Body of pancreas (tissue), 4 donors: ENCODE data around the gene DPYD. TPM values are rescaled to one million over a fixed set of nuclear protein-coding genes. Genes with fewer than 3 reads are reported as not detected.

Experiments used
- ATAC-seq: fragments of 150-250 bp; one replicate; pipeline ENCODE4 v1.9.1; 2016
- DNase-seq, 4 donors: peaks; one replicate each; pipeline ENCODE4 v3.0.0-alpha.2; 2019
- H3K27ac ChIP-seq, 4 donors: fragments of 200-600 bp; sonication (generic); 1 replicate in 3 of 4; 2 replicates in 1 of 4; pipeline versions ENCODE4 v1.5.1 to v1.6.1; 2016 to 2019; ENCODE audit warnings: mild to moderate bottlenecking in 1 of 4, mixed read lengths in 1 of 4, moderate library complexity in 1 of 4
- H3K27me3 ChIP-seq, 2 donors: fragments of 200-600 bp; sonication (generic); one replicate each; pipeline ENCODE4 v1.6.0; 2016; ENCODE audit warnings: mild to moderate bottlenecking in 1 of 2
- H3K36me3 ChIP-seq, 2 donors: fragments of 200-600 bp; sonication (generic); replicated peaks in 1 of 2; 2 replicates each; pipeline ENCODE4 v1.5.1; 2016; ENCODE audit warnings: low read depth in 2 of 2; ENCODE audit not compliant: insufficient read depth in 1 of 2
- H3K4me1 ChIP-seq: fragments of 200-600 bp; sonication (generic); one replicate; pipeline ENCODE4 v1.6.0; 2016
- H3K4me3 ChIP-seq, 2 donors: fragments of 200-600 bp; sonication (generic); 1 replicate in 1 of 2; 2 replicates in 1 of 2; pipeline ENCODE4 v1.5.1; 2016 to 2019
- H3K9me3 ChIP-seq, 3 donors: fragments of 200-600 bp; sonication (generic); 1 replicate in 2 of 3; 2 replicates in 1 of 3; pipeline ENCODE4 v1.5.1; 2016
- POLR2A ChIP-seq, 3 donors: fragments of 450-650 bp; IDR thresholded peaks; one replicate each; pipeline ENCODE4 v1.6.1; 2016; ENCODE audit warnings: antibody characterized with exemption in 3 of 3, mild to moderate bottlenecking in 2 of 3
- WGBS, 2 donors: methylation state at CpG; one replicate each; pipeline ENCODE4 v1.1.5; 2017; 5-methylcytosine and 5-hydroxymethylcytosine counted together
- intact Hi-C: fragments of 100-400 bp; cut with DNase I; formaldehyde crosslinking; loops from one replicate; pipeline ENCODE4 v1.15.1; 2023
- total RNA-seq, 2 donors: library from RNA; depleted of rRNA; stranded (reverse); fragments of >200 nt; gene quantifications; one replicate each; pipeline ENCODE4 v1.1.0, GENCODE V29; 2016
- TF ChIP-seq, protein P1 (sequence below), 7 experiments: fragments of 450-650 bp in 4 of 7; fragments of 200-600 bp in 3 of 7; sonication (generic) in 3 of 7; IDR thresholded peaks; one replicate each; pipeline ENCODE4 v1.5.1; 2016 to 2019; ENCODE audit warnings: antibody characterized with exemption in 7 of 7

DPYD gene
- total RNA-seq, 2 donors from 2014 or later, result 13.8 to 17.1 TPM

DNA sequence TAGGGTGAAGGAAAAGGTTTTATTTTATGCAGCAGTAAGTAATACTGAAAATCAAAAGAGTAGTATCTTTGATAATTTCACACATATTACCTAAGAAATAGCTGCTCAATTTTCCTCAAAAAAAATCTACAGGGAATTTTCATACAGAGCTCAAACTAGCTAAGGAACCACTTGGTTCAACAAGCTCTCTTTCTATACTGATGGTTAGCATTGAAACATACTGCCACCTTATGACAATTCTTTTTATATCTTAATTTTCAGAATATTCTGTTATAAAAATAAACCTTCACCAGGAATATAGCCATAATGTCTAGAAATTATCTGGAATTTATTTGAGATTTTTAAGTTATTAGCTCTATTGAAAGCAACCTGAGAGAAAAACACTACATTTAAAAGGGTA lies 142.1 kb downstream of the DPYD start:
- no peak for TF ChIP-seq POLR2A (IDR thresholded peaks at IDR 0.05)
- TF ChIP-seq, protein P1, sequence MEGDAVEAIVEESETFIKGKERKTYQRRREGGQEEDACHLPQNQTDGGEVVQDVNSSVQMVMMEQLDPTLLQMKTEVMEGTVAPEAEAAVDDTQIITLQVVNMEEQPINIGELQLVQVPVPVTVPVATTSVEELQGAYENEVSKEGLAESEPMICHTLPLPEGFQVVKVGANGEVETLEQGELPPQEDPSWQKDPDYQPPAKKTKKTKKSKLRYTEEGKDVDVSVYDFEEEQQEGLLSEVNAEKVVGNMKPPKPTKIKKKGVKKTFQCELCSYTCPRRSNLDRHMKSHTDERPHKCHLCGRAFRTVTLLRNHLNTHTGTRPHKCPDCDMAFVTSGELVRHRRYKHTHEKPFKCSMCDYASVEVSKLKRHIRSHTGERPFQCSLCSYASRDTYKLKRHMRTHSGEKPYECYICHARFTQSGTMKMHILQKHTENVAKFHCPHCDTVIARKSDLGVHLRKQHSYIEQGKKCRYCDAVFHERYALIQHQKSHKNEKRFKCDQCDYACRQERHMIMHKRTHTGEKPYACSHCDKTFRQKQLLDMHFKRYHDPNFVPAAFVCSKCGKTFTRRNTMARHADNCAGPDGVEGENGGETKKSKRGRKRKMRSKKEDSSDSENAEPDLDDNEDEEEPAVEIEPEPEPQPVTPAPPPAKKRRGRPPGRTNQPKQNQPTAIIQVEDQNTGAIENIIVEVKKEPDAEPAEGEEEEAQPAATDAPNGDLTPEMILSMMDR (IDR thresholded peaks at IDR 0.05), result no peak
- H3K9me3 ChIP-seq, result no peaks in the 10 kb centered on the region
- intact Hi-C loops, result no loop called here

DNA sequence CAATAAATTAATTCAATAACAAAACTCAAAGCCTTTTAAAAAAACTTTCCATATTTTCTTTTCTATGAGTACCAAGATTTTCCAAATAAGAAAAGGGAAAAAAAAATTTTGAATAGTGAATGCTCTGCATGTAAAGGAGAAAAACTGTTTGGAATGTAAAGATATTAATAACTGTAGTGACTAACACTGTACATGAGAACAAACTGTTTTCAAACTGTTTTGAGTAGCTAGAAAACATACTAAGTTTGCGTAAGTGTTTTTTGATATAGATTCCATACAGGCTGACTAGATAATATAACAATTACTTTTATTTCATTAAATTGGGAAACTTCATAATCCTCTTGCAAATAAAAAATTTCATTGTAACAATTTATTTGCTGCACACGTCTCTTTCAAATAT lies 150.5 kb downstream of the DPYD start:
- Histone ChIP-seq H3K27me3 (no peaks in the 10 kb centered on the region), H3K9me3 (no peaks in the 10 kb centered on the region), H3K36me3 (no peaks in the 10 kb centered on the region), H3K27ac (no peak overlapping the region), H3K4me1 (no peaks in the 10 kb centered on the region), H3K4me3 (no peak overlapping the region)
- no peak for DNase-seq
- no peak for TF ChIP-seq POLR2A (IDR thresholded peaks at IDR 0.05)
- TF ChIP-seq, protein P1 (IDR thresholded peaks at IDR 0.05), result no peak
- no peak for ATAC-seq
- intact Hi-C loops, result no loop called here
- 91 to 92% methylated on average over 2 of the region's 2 CpGs for WGBS, 2 donors

More for the DNA sequence above, 142.1 kb downstream of the DPYD start:
- Histone ChIP-seq H3K27ac (no peak overlapping the region), H3K27me3 (no peaks in the 10 kb centered on the region), H3K4me3 (no peak overlapping the region), H3K4me1 (no peaks in the 10 kb centered on the region), H3K36me3 (no peaks in the 10 kb centered on the region)
- no peak for ATAC-seq
- no peak for DNase-seq

DNA sequence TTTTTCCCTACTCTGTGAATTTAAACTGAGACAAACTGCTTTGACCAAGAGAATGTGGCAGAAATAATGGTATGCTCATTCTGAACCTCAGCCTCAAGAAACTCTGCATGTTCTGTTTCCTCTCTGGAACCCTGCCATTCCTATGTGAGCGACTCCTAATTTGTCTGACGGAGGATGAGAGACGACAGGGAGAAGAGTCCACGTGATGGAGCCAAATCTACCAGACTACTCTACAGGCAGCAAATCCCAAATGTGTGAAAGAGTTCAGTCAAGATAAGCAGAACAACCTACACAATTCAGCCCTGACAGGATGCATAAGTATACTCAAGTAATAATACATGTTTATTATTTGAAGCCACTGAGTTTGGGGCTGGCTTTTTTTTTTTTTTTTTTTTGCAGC lies 153.5 kb downstream of the DPYD start:
- no peak overlapping the region for H3K27ac ChIP-seq
- TF ChIP-seq POLR2A (IDR thresholded peaks at IDR 0.05), result no peak
- TF ChIP-seq, protein P1 (IDR thresholded peaks at IDR 0.05), result no peak
- no peaks in the 10 kb centered on the region for H3K27me3 ChIP-seq
- H3K36me3 ChIP-seq, result no peaks in the 10 kb centered on the region
- no peaks in the 10 kb centered on the region for H3K4me1 ChIP-seq
- WGBS, 2 donors, result 86 to 89% methylated on average over 4 of the region's 4 CpGs
- H3K9me3 ChIP-seq, result no peaks in the 10 kb centered on the region
- DNase-seq (no peak), ATAC-seq (no peak)
- intact Hi-C loops, result no loop called here
- H3K4me3 ChIP-seq, result no peak overlapping the region

DNA sequence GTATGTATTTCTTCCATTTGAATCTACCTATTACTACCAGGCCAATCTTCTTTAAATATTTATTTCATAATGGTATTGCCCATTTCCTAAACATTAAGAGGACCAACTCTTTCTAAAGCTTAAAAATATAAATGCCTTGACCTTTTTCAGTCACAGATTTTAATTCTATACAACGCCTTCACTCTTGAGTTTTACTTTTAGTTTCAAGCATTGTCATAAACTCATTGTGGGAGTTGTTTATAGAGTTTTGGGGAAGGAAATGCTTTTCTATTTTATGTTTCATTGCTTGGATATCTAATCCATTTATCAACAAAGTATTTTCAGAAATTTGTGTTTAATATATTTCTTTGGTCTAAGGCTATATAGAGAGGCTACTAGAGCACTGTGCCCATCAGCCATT lies 155.8 kb downstream of the DPYD start:
- DNase-seq (no peak), ATAC-seq (no peak)
- no peak for TF ChIP-seq POLR2A (IDR thresholded peaks at IDR 0.05)
- TF ChIP-seq, protein P1 (IDR thresholded peaks at IDR 0.05), result no peak
- no peaks in the 10 kb centered on the region for H3K9me3 ChIP-seq
- H3K27me3 ChIP-seq, result no peaks in the 10 kb centered on the region
- intact Hi-C loops, result no loop called here
- H3K4me1 ChIP-seq, result no peaks in the 10 kb centered on the region
- H3K4me3 ChIP-seq, result no peak overlapping the region
- 88 to 91% methylated on average over 1 of the region's 1 CpG for WGBS, 2 donors
- no peak overlapping the region for H3K27ac ChIP-seq
- no peaks in the 10 kb centered on the region for H3K36me3 ChIP-seq

DNA sequence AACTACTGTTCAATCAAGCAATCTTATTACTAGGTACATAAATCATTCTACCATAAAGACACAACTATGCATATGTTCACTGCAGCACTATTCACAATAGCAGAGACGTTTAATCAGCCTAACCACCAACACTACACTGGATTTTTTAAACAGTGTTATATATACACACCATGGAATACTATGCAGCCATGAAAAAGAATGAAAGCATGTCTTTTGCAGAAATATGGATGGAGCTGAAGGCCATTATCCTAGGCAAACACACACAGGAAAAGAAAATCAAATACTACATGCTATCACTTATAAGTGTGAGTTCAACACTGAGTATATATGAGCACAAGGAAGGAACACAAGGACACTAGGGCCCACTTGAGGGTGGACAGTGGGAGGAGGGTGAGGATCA lies 159.2 kb downstream of the DPYD start:
- intact Hi-C loops, result no loop called here
- DNase-seq, result no peak

More for the DNA sequence above, 159.2 kb downstream of the DPYD start:
- TF ChIP-seq, protein P1 (IDR thresholded peaks at IDR 0.05), result no peak
- H3K36me3 ChIP-seq, result no peaks in the 10 kb centered on the region
- no peak for ATAC-seq
- no peaks in the 10 kb centered on the region for H3K27me3 ChIP-seq
- H3K9me3 ChIP-seq, result no peaks in the 10 kb centered on the region
- no peak overlapping the region for H3K4me3 ChIP-seq
- H3K4me1 ChIP-seq, result peaks cover 10% of the 10 kb centered on the region
- WGBS, 2 donors, result 60 to 76% methylated on average over 1 of the region's 1 CpG
- H3K27ac ChIP-seq, result no peak overlapping the region
